Measurements from ENCODE around the gene CEP112. TPM values are rescaled to one million over a fixed set of nuclear protein-coding genes. Genes with fewer than 3 reads are reported as not detected.

Gene CEP112
- total and polyA plus RNA-seq, 2 of the 13 experiments (the other 11 are each of a cell fraction or from before 2014, with no cell fraction given): 1.2 to 3.4 TPM

DNA sequence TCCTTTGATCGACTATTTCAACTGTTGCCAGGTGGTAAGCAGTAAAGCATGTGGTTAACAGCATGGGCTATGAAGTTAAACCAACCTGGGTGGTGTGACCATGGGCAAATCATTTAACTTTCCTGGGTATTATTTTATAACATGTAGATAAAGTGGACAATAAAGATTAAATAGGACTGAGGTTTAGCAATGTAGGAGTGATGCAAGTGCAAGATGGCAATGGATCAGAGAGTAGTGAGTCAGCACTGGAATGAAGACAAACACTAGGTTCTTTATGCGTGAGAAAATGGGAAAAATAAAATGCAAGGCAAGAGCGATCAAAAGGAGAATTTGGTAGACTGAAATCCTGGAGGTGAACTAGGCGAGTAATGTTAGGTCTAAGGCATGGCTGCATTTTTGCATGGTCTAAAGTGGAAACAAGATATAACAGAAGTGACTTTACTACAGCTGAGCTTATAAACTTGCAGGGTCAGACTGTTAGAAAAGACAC is 408.0 kb downstream of the CEP112 start (continued):
- TF ChIP-seq, protein P1, sequence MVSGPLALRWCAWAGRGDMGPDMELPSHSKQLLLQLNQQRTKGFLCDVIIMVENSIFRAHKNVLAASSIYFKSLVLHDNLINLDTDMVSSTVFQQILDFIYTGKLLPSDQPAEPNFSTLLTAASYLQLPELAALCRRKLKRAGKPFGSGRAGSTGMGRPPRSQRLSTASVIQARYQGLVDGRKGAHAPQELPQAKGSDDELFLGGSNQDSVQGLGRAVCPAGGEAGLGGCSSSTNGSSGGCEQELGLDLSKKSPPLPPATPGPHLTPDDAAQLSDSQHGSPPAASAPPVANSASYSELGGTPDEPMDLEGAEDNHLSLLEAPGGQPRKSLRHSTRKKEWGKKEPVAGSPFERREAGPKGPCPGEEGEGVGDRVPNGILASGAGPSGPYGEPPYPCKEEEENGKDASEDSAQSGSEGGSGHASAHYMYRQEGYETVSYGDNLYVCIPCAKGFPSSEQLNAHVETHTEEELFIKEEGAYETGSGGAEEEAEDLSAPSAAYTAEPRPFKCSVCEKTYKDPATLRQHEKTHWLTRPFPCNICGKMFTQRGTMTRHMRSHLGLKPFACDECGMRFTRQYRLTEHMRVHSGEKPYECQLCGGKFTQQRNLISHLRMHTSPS (CRISPR knock-in tag; IDR thresholded peaks at IDR 0.05; ENCODE audit: low read depth): no peak
- TF ChIP-seq RCOR2 (CRISPR knock-in tag; IDR thresholded peaks at IDR 0.05): 0 out of 2 replicates have a peak, but pooled peaks have one; percentile 43
- TF ChIP-seq SOX13 (IDR thresholded peaks at IDR 0.05): no peak
- TF ChIP-seq SOX13 (CRISPR knock-in tag; conservative IDR thresholded peaks at IDR 0.05 in 1 of 2, IDR thresholded peaks at IDR 0.05 in 1 of 2): peak in 1 of 2 experiments; percentile 73; a peak in 2 of 4 replicates
- TF ChIP-seq TEAD3 (CRISPR knock-in tag; optimal IDR thresholded peaks at IDR 0.05; ENCODE audit: borderline replicate concordance): peak; percentile 69
- TF ChIP-seq BCL6 (CRISPR knock-in tag; IDR thresholded peaks at IDR 0.05): peak; percentile 64; the same call in 1 of the 2 replicates
- TF ChIP-seq RFXAP (CRISPR knock-in tag; IDR thresholded peaks at IDR 0.05; ENCODE audit: borderline replicate concordance): no peak
- TF ChIP-seq ZNF12 (CRISPR knock-in tag; IDR thresholded peaks at IDR 0.05): 0 out of 2 replicates have a peak, but pooled peaks have one; percentile 46
- peak; percentile 92 for TF ChIP-seq CEBPB (IDR thresholded peaks at IDR 0.05; ENCODE audit: borderline replicate concordance, low read depth, low read length)
- no peak for TF ChIP-seq MXD4 (CRISPR knock-in tag; IDR thresholded peaks at IDR 0.05)
- no peak for TF ChIP-seq ZNF83 (CRISPR knock-in tag; IDR thresholded peaks at IDR 0.05; ENCODE audit: borderline replicate concordance)
- no peak for TF ChIP-seq ZNF589 (CRISPR knock-in tag; conservative IDR thresholded peaks at IDR 0.05)
- TF ChIP-seq NCOA2 (CRISPR knock-in tag; IDR thresholded peaks at IDR 0.05): peak; percentile 78
- peak; percentile 64 for TF ChIP-seq THAP11 (CRISPR knock-in tag; IDR thresholded peaks at IDR 0.05)
- TF ChIP-seq, protein P2, sequence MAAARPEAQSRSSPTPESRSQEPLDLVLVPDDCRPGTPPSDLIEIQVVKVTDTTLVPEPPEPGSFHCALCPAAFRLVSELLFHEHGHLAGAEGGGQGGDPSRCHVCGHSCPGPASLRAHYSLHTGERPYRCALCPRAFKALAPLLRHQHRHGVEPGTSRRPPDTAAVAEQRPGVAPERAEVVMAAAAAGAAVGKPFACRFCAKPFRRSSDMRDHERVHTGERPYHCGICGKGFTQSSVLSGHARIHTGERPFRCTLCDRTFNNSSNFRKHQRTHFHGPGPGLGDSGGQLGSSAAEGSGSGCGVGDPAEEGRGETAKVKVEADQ (CRISPR knock-in tag; IDR thresholded peaks at IDR 0.05; ENCODE audit: borderline replicate concordance): no peak
- TF ChIP-seq, protein P3, sequence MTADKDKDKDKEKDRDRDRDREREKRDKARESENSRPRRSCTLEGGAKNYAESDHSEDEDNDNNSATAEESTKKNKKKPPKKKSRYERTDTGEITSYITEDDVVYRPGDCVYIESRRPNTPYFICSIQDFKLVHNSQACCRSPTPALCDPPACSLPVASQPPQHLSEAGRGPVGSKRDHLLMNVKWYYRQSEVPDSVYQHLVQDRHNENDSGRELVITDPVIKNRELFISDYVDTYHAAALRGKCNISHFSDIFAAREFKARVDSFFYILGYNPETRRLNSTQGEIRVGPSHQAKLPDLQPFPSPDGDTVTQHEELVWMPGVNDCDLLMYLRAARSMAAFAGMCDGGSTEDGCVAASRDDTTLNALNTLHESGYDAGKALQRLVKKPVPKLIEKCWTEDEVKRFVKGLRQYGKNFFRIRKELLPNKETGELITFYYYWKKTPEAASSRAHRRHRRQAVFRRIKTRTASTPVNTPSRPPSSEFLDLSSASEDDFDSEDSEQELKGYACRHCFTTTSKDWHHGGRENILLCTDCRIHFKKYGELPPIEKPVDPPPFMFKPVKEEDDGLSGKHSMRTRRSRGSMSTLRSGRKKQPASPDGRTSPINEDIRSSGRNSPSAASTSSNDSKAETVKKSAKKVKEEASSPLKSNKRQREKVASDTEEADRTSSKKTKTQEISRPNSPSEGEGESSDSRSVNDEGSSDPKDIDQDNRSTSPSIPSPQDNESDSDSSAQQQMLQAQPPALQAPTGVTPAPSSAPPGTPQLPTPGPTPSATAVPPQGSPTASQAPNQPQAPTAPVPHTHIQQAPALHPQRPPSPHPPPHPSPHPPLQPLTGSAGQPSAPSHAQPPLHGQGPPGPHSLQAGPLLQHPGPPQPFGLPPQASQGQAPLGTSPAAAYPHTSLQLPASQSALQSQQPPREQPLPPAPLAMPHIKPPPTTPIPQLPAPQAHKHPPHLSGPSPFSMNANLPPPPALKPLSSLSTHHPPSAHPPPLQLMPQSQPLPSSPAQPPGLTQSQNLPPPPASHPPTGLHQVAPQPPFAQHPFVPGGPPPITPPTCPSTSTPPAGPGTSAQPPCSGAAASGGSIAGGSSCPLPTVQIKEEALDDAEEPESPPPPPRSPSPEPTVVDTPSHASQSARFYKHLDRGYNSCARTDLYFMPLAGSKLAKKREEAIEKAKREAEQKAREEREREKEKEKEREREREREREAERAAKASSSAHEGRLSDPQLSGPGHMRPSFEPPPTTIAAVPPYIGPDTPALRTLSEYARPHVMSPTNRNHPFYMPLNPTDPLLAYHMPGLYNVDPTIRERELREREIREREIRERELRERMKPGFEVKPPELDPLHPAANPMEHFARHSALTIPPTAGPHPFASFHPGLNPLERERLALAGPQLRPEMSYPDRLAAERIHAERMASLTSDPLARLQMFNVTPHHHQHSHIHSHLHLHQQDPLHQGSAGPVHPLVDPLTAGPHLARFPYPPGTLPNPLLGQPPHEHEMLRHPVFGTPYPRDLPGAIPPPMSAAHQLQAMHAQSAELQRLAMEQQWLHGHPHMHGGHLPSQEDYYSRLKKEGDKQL (CRISPR knock-in tag; IDR thresholded peaks at IDR 0.05; ENCODE audit: low read depth): no peak; the same call in 1 of the 2 replicates
- TF ChIP-seq PAF1 (CRISPR knock-in tag; IDR thresholded peaks at IDR 0.05): no peak
- no peak for TF ChIP-seq CAMTA2 (CRISPR knock-in tag; IDR thresholded peaks at IDR 0.05; ENCODE audit: borderline replicate concordance)
- TF ChIP-seq ZNF614 (CRISPR knock-in tag; IDR thresholded peaks at IDR 0.05; ENCODE audit: borderline replicate concordance): peak; percentile 79
- TF ChIP-seq ZFP41 (CRISPR knock-in tag; IDR thresholded peaks at IDR 0.05; ENCODE audit: borderline replicate concordance): no peak
- peak; percentile 54; the same call in 1 of the 2 replicates for TF ChIP-seq SOX5 (CRISPR knock-in tag; IDR thresholded peaks at IDR 0.05; ENCODE audit: borderline replicate concordance)
- TF ChIP-seq CHD4 (IDR thresholded peaks at IDR 0.05; ENCODE audit: borderline replicate concordance, low read length): no peak
- TF ChIP-seq CBX5 (CRISPR knock-in tag; IDR thresholded peaks at IDR 0.05; ENCODE audit: borderline replicate concordance): 0 out of 2 replicates have a peak, but pooled peaks have one; percentile 24
- TF ChIP-seq ZNF619 (CRISPR knock-in tag; IDR thresholded peaks at IDR 0.05): no peak
- TF ChIP-seq MEF2D (CRISPR knock-in tag; IDR thresholded peaks at IDR 0.05): no peak

All from HepG2 (cell line).